ENCODE measurements around the gene RTN1. TPM values are rescaled to one million over a fixed set of nuclear protein-coding genes. Genes with fewer than 3 reads are reported as not detected.

Gene RTN1
- total and polyA plus RNA-seq, 2 experiments from 2014 or later, result 0.15 TPM; not detected in 1

DNA sequence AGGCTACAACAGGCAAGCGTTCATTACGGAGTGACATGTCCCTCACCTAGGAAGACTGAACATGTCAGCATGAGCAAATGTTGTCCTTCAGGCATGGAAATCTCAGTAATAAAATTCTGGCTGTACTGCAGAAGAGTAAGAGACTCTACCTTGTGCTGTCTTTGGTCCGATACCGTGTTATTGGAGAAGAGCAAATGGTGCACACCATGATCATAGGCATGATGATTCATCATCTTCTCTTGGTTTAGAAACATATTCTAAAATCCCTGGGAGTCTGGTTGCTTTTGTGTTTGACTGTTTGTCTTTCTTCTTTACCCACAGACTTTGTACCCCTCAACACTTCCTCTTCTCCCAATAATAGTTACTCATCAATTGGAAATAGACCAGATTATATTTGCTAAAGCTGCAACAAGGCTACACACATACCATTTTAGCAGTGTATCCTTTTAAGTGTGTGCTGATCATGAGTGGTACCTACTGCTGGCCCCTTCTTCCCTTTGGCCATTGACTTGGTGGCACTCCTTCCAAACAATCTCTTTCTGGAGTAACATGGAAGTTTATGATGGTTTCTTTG lies 93.5 kb downstream of the RTN1 start:
- in situ Hi-C loops (cut with MboI), result no loop called here
- Histone ChIP-seq H3K27me3 (replicated peaks; ENCODE audit: insufficient read depth) (no peaks in the 10 kb centered on the region), H3K27ac (no peak overlapping the region), H3K4me3 (no peak overlapping the region), H3K9me3 (ENCODE audit: low read depth) (no peaks in the 10 kb centered on the region), H3K36me3 (ENCODE audit: low read depth) (no peaks in the 10 kb centered on the region), H3K9ac (no peak overlapping the region), H3K4me1 (ENCODE audit: insufficient read depth) (no peaks in the 10 kb centered on the region), H2AFZ (no peak overlapping the region), H3K4me2 (ENCODE audit: unreplicated experiment) (no peak overlapping the region), H4K20me1 (ENCODE audit: insufficient read depth) (no peaks in the 10 kb centered on the region), H3F3A (ENCODE audit: insufficient read depth) (no peaks in the 10 kb centered on the region), H3K79me2 (ENCODE audit: insufficient read depth) (no peaks in the 10 kb centered on the region), H3K9me2 (ENCODE audit: insufficient read depth) (no peaks in the 10 kb centered on the region)
- WGBS, 2 experiments (ENCODE audit: low coverage in 1 of 2, low lambda C conversion rate in 2 of 2, missing lambda C conversion rate in 2 of 2), result 86 to 95% methylated on average over 4 of the region's 4 CpGs
- DNase-seq, result no peak
- TF ChIP-seq EZH2 (IDR thresholded peaks at IDR 0.05; ENCODE audit: insufficient read depth, poor library complexity, severe bottlenecking) (no peak), EZH2phosphoT487 (IDR thresholded peaks at IDR 0.05; ENCODE audit: insufficient read depth, low read depth) (no peak)

DNA sequence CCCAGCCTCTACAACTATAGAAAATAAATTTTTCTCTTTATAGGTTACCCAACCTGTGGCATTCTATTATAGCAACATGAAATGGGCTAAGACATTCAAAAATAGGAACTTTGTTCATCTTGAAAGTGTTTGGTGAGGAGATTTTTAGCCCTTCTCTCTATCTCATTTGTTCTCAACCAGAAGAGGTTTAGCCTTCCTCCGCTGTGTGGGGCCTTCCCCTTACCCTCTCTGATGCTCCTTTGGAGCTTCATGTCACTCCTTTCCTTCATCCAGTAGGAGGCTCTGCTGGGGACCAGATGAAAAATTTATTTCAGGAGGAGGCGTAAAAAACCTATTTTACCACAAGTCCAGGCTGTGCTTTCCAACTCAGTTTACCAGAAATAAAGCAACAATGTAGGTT lies 94.1 kb downstream of the RTN1 start:
- no peaks in the 10 kb centered on the region for H3K9me3 ChIP-seq (ENCODE audit: low read depth)
- no peak overlapping the region for H3K4me3 ChIP-seq
- H3K27me3 ChIP-seq (replicated peaks; ENCODE audit: insufficient read depth), result no peaks in the 10 kb centered on the region
- H3K9ac ChIP-seq, result no peak overlapping the region
- H3K4me1 ChIP-seq (ENCODE audit: insufficient read depth), result no peaks in the 10 kb centered on the region
- whole genome bisulfite sequencing, 2 experiments (ENCODE audit: low coverage in 1 of 2, low lambda C conversion rate in 2 of 2, missing lambda C conversion rate in 2 of 2), result 57 to 63% methylated on average over 2 of the region's 2 CpGs
- in situ Hi-C loops (cut with MboI), result no loop called here
- TF ChIP-seq EZH2 (IDR thresholded peaks at IDR 0.05; ENCODE audit: insufficient read depth, poor library complexity, severe bottlenecking), result no peak
- no peak for TF ChIP-seq EZH2phosphoT487 (IDR thresholded peaks at IDR 0.05; ENCODE audit: insufficient read depth, low read depth)
- H3K27ac ChIP-seq, result no peak overlapping the region
- no peak for DNase-seq
- H3K79me2 ChIP-seq (ENCODE audit: insufficient read depth), result no peaks in the 10 kb centered on the region
- H3K36me3 ChIP-seq (ENCODE audit: low read depth), result no peaks in the 10 kb centered on the region
- no peak overlapping the region for H3K4me2 ChIP-seq (ENCODE audit: unreplicated experiment)
- H3F3A ChIP-seq (ENCODE audit: insufficient read depth), result no peaks in the 10 kb centered on the region
- H3K9me2 ChIP-seq (ENCODE audit: insufficient read depth), result no peaks in the 10 kb centered on the region
- no peaks in the 10 kb centered on the region for H4K20me1 ChIP-seq (ENCODE audit: insufficient read depth)
- no peak overlapping the region for H2AFZ ChIP-seq

- Histone ChIP-seq H3K4me1 (ENCODE audit: insufficient read depth) (no peaks in the 10 kb centered on the region), H3F3A (ENCODE audit: insufficient read depth) (no peaks in the 10 kb centered on the region), H2AFZ (no peak overlapping the region), H3K9me2 (ENCODE audit: insufficient read depth) (no peaks in the 10 kb centered on the region), H3K4me2 (ENCODE audit: unreplicated experiment) (no peak overlapping the region), H4K20me1 (ENCODE audit: insufficient read depth) (no peaks in the 10 kb centered on the region), H3K27ac (no peak overlapping the region), H3K9me3 (ENCODE audit: low read depth) (no peaks in the 10 kb centered on the region), H3K79me2 (ENCODE audit: insufficient read depth) (no peaks in the 10 kb centered on the region), H3K9ac (no peak overlapping the region), H3K36me3 (ENCODE audit: low read depth) (no peaks in the 10 kb centered on the region), H3K4me3 (no peak overlapping the region), H3K27me3 (replicated peaks; ENCODE audit: insufficient read depth) (no peaks in the 10 kb centered on the region)
- no peak for TF ChIP-seq EZH2 (IDR thresholded peaks at IDR 0.05; ENCODE audit: insufficient read depth, poor library complexity, severe bottlenecking)
- no peak for TF ChIP-seq EZH2phosphoT487 (IDR thresholded peaks at IDR 0.05; ENCODE audit: insufficient read depth, low read depth)
- in situ Hi-C loops (cut with MboI), result no loop called here
- 98 to 100% methylated on average over 2 of the region's 2 CpGs for WGBS, 2 experiments (ENCODE audit: low coverage in 1 of 2, low lambda C conversion rate in 2 of 2, missing lambda C conversion rate in 2 of 2)
- no peak for DNase-seq
Measured at GRCh38 chr14:59772233-59772632, 98.3 kb downstream of the RTN1 start.

GRCh38 chr14:59771577-59771976 lies 99.0 kb downstream of the RTN1 start:
- TF ChIP-seq EZH2 (IDR thresholded peaks at IDR 0.05; ENCODE audit: insufficient read depth, poor library complexity, severe bottlenecking), result no peak
- no peak for TF ChIP-seq EZH2phosphoT487 (IDR thresholded peaks at IDR 0.05; ENCODE audit: insufficient read depth, low read depth)
- Histone ChIP-seq H3K9ac (no peak overlapping the region), H3K79me2 (ENCODE audit: insufficient read depth) (no peaks in the 10 kb centered on the region), H4K20me1 (ENCODE audit: insufficient read depth) (no peaks in the 10 kb centered on the region), H3K4me2 (ENCODE audit: unreplicated experiment) (no peak overlapping the region), H3K27ac (no peak overlapping the region), H3K4me3 (no peak overlapping the region), H2AFZ (no peak overlapping the region), H3K9me2 (ENCODE audit: insufficient read depth) (no peaks in the 10 kb centered on the region), H3K36me3 (ENCODE audit: low read depth) (no peaks in the 10 kb centered on the region), H3F3A (ENCODE audit: insufficient read depth) (no peaks in the 10 kb centered on the region), H3K4me1 (ENCODE audit: insufficient read depth) (no peaks in the 10 kb centered on the region), H3K27me3 (replicated peaks; ENCODE audit: insufficient read depth) (no peaks in the 10 kb centered on the region), H3K9me3 (ENCODE audit: low read depth) (no peaks in the 10 kb centered on the region)
- WGBS, 2 experiments (ENCODE audit: low coverage in 1 of 2, low lambda C conversion rate in 2 of 2, missing lambda C conversion rate in 2 of 2), result 41 to 46% methylated on average over 2 of the region's 2 CpGs
- in situ Hi-C loops (cut with MboI), result no loop called here
- peak; percentile 1 for DNase-seq

DNA sequence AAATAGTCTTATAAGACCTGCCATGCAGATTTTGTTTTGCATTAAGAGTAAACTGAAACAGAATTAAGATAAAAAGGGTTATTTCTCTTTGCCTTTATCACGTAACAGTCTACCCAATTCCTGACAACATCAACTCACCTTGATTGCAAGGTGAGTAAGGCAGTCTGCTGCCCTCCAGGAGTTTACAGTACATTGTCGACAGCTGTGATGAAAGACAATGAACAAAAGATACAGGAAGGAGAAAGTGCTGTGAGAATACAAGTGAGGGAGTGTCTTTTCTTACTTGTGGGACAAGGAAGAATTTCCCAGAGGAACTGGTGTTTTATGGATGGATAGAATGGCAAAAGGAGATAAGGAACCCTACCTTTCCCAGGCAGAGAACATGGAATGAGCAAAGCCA lies 101.0 kb downstream of the RTN1 start:
- Histone ChIP-seq H3K27ac (no peak overlapping the region), H4K20me1 (ENCODE audit: insufficient read depth) (no peaks in the 10 kb centered on the region), H3F3A (ENCODE audit: insufficient read depth) (no peaks in the 10 kb centered on the region), H2AFZ (no peak overlapping the region), H3K9me2 (ENCODE audit: insufficient read depth) (no peaks in the 10 kb centered on the region), H3K4me2 (ENCODE audit: unreplicated experiment) (no peak overlapping the region), H3K79me2 (ENCODE audit: insufficient read depth) (no peaks in the 10 kb centered on the region), H3K9me3 (ENCODE audit: low read depth) (no peaks in the 10 kb centered on the region), H3K4me1 (ENCODE audit: insufficient read depth) (no peaks in the 10 kb centered on the region), H3K27me3 (replicated peaks; ENCODE audit: insufficient read depth) (no peaks in the 10 kb centered on the region), H3K9ac (no peak overlapping the region), H3K4me3 (no peak overlapping the region), H3K36me3 (ENCODE audit: low read depth) (no peaks in the 10 kb centered on the region)
- TF ChIP-seq EZH2 (IDR thresholded peaks at IDR 0.05; ENCODE audit: insufficient read depth, poor library complexity, severe bottlenecking) (no peak), EZH2phosphoT487 (IDR thresholded peaks at IDR 0.05; ENCODE audit: insufficient read depth, low read depth) (no peak)
- in situ Hi-C loops (cut with MboI), result no loop called here
- 47 to 64% methylated on average over 2 of the region's 2 CpGs for WGBS, 2 experiments (ENCODE audit: low coverage in 1 of 2, low lambda C conversion rate in 2 of 2, missing lambda C conversion rate in 2 of 2)
- DNase-seq, result no peak

Data from GM23248 (cell line).